A549 (cell line): ENCODE data around the gene ADAM30. TPM values are rescaled to one million over a fixed set of nuclear protein-coding genes. Genes with fewer than 3 reads are reported as not detected.

ENCODE experiments used
- ATAC-seq, 2 experiments: fragments of 200-7000 bp in 1 of 2; fragments of >200 bp in 1 of 2; cut with Nextera tagmentation in 1 of 2; cut with Tn5 transposase in 1 of 2; 3 replicates each; pipeline versions ENCODE4 v1.8.0 to v1.9.1; 2018 to 2020; ENCODE audit warnings: mild to moderate bottlenecking in 1 of 2, moderate library complexity in 1 of 2
- CTCF ChIA-PET: fragments of 300-600 bp; sonication (Branson Sonifier 250); formaldehyde crosslinking; extraction: SDS; loops from one replicate; lab custom pipeline; 2021; ENCODE audit warnings: antibody characterized with exemption, inconsistent platforms; lab: Yijun Ruan, JAX
- POLR2A ChIA-PET: fragments of 350-600 bp; formaldehyde crosslinking; extraction: SDS; loops from one replicate; lab custom pipeline; 2021; ENCODE audit warnings: antibody characterized with exemption, inconsistent platforms; lab: Yijun Ruan, JAX
- DNase-seq, 2 experiments: peaks; one replicate each; pipeline versions ENCODE4 v3.0.0 to v3.0.0-alpha.2; 2011 to 2016; ENCODE audit warnings: low read depth in 1 of 2, low spot score in 1 of 2
- FAIRE-seq: peaks from 2 replicates; lab custom pipeline; 2011; peaks lifted over from hg19 to GRCh38; lab: Jason Lieb, UNC
- H3K27ac ChIP-seq, 2 experiments: fragments of >200 bp; sonication (Bioruptor Twin); formaldehyde crosslinking; 3 replicates each; pipeline ENCODE4 v1.5.1; 2016 to 2017
- H3K4me1 ChIP-seq: fragments of >200 bp; sonication (Bioruptor Twin); formaldehyde crosslinking; 3 replicates; pipeline ENCODE4 v1.6.1; 2016
- H3K4me2 ChIP-seq: fragments of >200 bp; sonication (Bioruptor Twin); formaldehyde crosslinking; 3 replicates; pipeline ENCODE4 v1.6.1; 2016
- H3K4me3 ChIP-seq: fragments of >200 bp; sonication (Bioruptor Twin); formaldehyde crosslinking; 3 replicates; pipeline ENCODE4 v1.5.1; 2016
- H3K9me3 ChIP-seq: fragments of >200 bp; sonication (Bioruptor Twin); formaldehyde crosslinking; 3 replicates; pipeline ENCODE4 v1.6.1; 2016
- ATOH8 ChIP-seq: fragments of 250-450 bp; sonication (Bioruptor Pico); IDR thresholded peaks from 2 replicates; pipeline ENCODE4 v1.5.0; 2020; ENCODE audit warnings: low read depth, mild to moderate bottlenecking, moderate library complexity
- BCL3 ChIP-seq: fragments of >200 bp; sonication (Bioruptor Twin); formaldehyde crosslinking; IDR thresholded peaks from 3 replicates; pipeline ENCODE4 v1.6.1; 2016
- CEBPB ChIP-seq, 2 experiments: fragments of >200 bp in 1 of 2; sonication (Bioruptor Twin) in 1 of 2; formaldehyde crosslinking in 1 of 2; IDR thresholded peaks; 2 replicates each; pipeline ENCODE4 v1.6.1; 2012 to 2016
- EHF ChIP-seq: fragments of 250-450 bp; sonication (Bioruptor Pico); IDR thresholded peaks from 2 replicates; pipeline ENCODE4 v1.5.0; 2020; ENCODE audit warnings: mild to moderate bottlenecking
- EHMT2 ChIP-seq: fragments of 200-600 bp; sonication (generic); IDR thresholded peaks from 2 replicates; pipeline ENCODE4 v1.6.1; 2016; ENCODE audit warnings: antibody characterized with exemption, low read depth, mild to moderate bottlenecking, moderate library complexity
- FOSB ChIP-seq: fragments of 250-450 bp; sonication (Bioruptor Pico); IDR thresholded peaks from 2 replicates; pipeline ENCODE4 v1.5.0; 2020; ENCODE audit warnings: mild to moderate bottlenecking, moderate library complexity
- HES2 ChIP-seq: fragments of >200 bp; sonication (Bioruptor Twin); formaldehyde crosslinking; IDR thresholded peaks from 2 replicates; pipeline ENCODE4 v1.6.1; 2016
- HOXA7 ChIP-seq: fragments of 250-450 bp; sonication (Bioruptor Pico); IDR thresholded peaks from 2 replicates; pipeline ENCODE4 v1.5.0; 2020; ENCODE audit warnings: mild to moderate bottlenecking, moderate library complexity
- HOXB5 ChIP-seq: fragments of 250-450 bp; sonication (Bioruptor Pico); IDR thresholded peaks from 2 replicates; pipeline ENCODE4 v1.5.0; 2020; ENCODE audit warnings: mild to moderate bottlenecking, moderate library complexity
- JUN ChIP-seq, 2 experiments: fragments of >200 bp; sonication (Bioruptor Twin); formaldehyde crosslinking; IDR thresholded peaks; 2 replicates in 1 of 2; 3 replicates in 1 of 2; pipeline ENCODE4 v1.6.1; 2016 to 2017
- MAFK ChIP-seq: fragments of 450-650 bp; IDR thresholded peaks from 2 replicates; pipeline ENCODE4 v1.6.1; 2014; ENCODE audit not compliant: partially characterized antibody
- MAX ChIP-seq: IDR thresholded peaks from 2 replicates; pipeline ENCODE4 v1.6.1; 2012
- MYC ChIP-seq: IDR thresholded peaks from 2 replicates; pipeline ENCODE4 v1.6.1; 2012; ENCODE audit warnings: mild to moderate bottlenecking, inconsistent platforms, low read length, improper control_type of control experiment, borderline replicate concordance
- POLR2AphosphoS2 ChIP-seq: conservative IDR thresholded peaks from 2 replicates; pipeline ENCODE4 v1.6.1; 2012; ENCODE audit warnings: low read length, improper control_type of control experiment, inconsistent platforms
- REST ChIP-seq: fragments of 200-600 bp; sonication (generic); IDR thresholded peaks from 2 replicates; pipeline ENCODE4 v1.6.1; 2016; ENCODE audit warnings: antibody characterized with exemption, mild to moderate bottlenecking, moderate library complexity
- USF2 ChIP-seq: fragments of 450-650 bp; IDR thresholded peaks from 2 replicates; pipeline ENCODE4 v1.6.1; 2014; ENCODE audit warnings: antibody characterized with exemption
- ZSCAN20 ChIP-seq: fragments of 250-450 bp; sonication (Bioruptor Pico); IDR thresholded peaks from 2 replicates; pipeline ENCODE4 v1.8.0; 2022; ENCODE audit warnings: mild to moderate bottlenecking, moderate library complexity
- WGBS: methylation state at CpG from one replicate; pipeline ENCODE4 v1.1.6; 2017; ENCODE audit errors: missing lambda C conversion rate; 5-methylcytosine and 5-hydroxymethylcytosine counted together
- polyA plus RNA-seq, 4 experiments: library from polyadenylated mRNA; depleted of rRNA in 3 of 4; stranded (reverse); fragments of >200 nt; fragmentation: RNase III in 1 of 4; extraction: RNeasy Plus Mini Kit Qiagen cat#74134 plus additional on column Dnase treatment in 1 of 4; gene quantifications; 2 replicates in 3 of 4; 3 replicates in 1 of 4; pipeline ENCODE4 v1.2.3, GENCODE V29; 2011 to 2017

The ADAM30 gene
- polyA plus RNA-seq, 2 of the 4 experiments (the other 2 are of a cell fraction): not detected

- TF ChIP-seq ATOH8 (CRISPR knock-in tag) (no peak), MAFK (peak; percentile 63), MAX (no peak)
- no peaks in the 10 kb centered on the region for H3K4me1 ChIP-seq
- no peak overlapping the region for H3K4me2 ChIP-seq
- FAIRE-seq: no peak
- ATAC-seq: no peak
- no peak for DNase-seq
- H3K27ac ChIP-seq: no peak overlapping the region
- POLR2A ChIA-PET: no interaction called here
- WGBS: 95% methylated on average over 2 of the region's 2 CpGs
- no peaks in the 10 kb centered on the region for H3K9me3 ChIP-seq
- CTCF ChIA-PET: no interaction called here
- H3K4me3 ChIP-seq: no peak overlapping the region
Observed at GRCh38 chr1:119911775-119912174, 15.5 kb upstream of the ADAM30 start.

GRCh38 chr1:119910618-119911017 is 14.3 kb upstream of the ADAM30 start:
- no peak overlapping the region for H3K27ac ChIP-seq
- DNase-seq: no peak
- H3K9me3 ChIP-seq: no peaks in the 10 kb centered on the region
- ATAC-seq: no peak
- TF ChIP-seq POLR2AphosphoS2 (no peak), CEBPB (IDR thresholded peaks at IDR 0.05) (no peak), BCL3 (no peak), JUN (IDR thresholded peaks at IDR 0.05) (no peak), FOSB (no peak), EHF (no peak), HOXB5 (CRISPR knock-in tag) (no peak), EHMT2 (no peak), HES2 (no peak), REST (no peak), MYC (no peak), USF2 (no peak), HOXA7 (CRISPR knock-in tag) (no peak), ZSCAN20 (CRISPR knock-in tag) (no peak)
- no peak overlapping the region for H3K4me3 ChIP-seq
- 65% methylated on average over 4 of the region's 4 CpGs for WGBS
- H3K4me2 ChIP-seq: no peak overlapping the region
- ChIA-PET CTCF (no interaction called here), POLR2A (no interaction called here)
- no peak for FAIRE-seq
- no peaks in the 10 kb centered on the region for H3K4me1 ChIP-seq
